H1 (cell line): ENCODE data around the gene TDRD3. TPM values are rescaled to one million over a fixed set of nuclear protein-coding genes. Genes with fewer than 3 reads are reported as not detected.

Experiments used
- CTCF ChIA-PET: fragments of 300-600 bp; sonication (Branson Sonifier 250); formaldehyde crosslinking; loops from one replicate; lab custom pipeline; 2021; ENCODE audit not compliant: partially characterized antibody; lab: Charles Lee
- POLR2A ChIA-PET: fragments of 300-600 bp; sonication (Branson Sonifier 250); formaldehyde crosslinking; loops from one replicate; lab custom pipeline; 2021; ENCODE audit warnings: inconsistent platforms; ENCODE audit not compliant: partially characterized antibody; lab: Charles Lee
- DNase-seq, 2 experiments: peaks; one replicate each; pipeline versions ENCODE4 v3.0.0 to v3.0.0-alpha.2; 2010 to 2022; ENCODE audit warnings: low spot score in 2 of 2, low read depth in 1 of 2, mixed read lengths in 1 of 2
- FAIRE-seq: peaks from 2 replicates; lab custom pipeline; 2011; peaks lifted over from hg19 to GRCh38; lab: Jason Lieb, UNC
- H2AFZ ChIP-seq: 2 replicates; pipeline ENCODE4 v1.8.1; 2012; ENCODE audit warnings: low read length, inconsistent platforms
- H2AK5ac ChIP-seq: 2 replicates; pipeline ENCODE4 v1.6.1; 2013; ENCODE audit warnings: low read depth, low read length
- H2BK120ac ChIP-seq: replicated peaks from 2 replicates; pipeline ENCODE3; 2013; ENCODE audit warnings: low read depth, low read length, inconsistent platforms
- H2BK12ac ChIP-seq: 2 replicates; pipeline ENCODE4 v1.6.1; 2013; ENCODE audit warnings: low read depth, low read length
- H2BK15ac ChIP-seq: 2 replicates; pipeline ENCODE4 v1.6.1; 2013; ENCODE audit warnings: low read length
- H2BK20ac ChIP-seq: 2 replicates; pipeline ENCODE4 v1.6.1; 2013; ENCODE audit warnings: low read length
- H2BK5ac ChIP-seq: 2 replicates; pipeline ENCODE4 v1.6.1; 2013; ENCODE audit warnings: low read depth, low read length
- H3K14ac ChIP-seq: 2 replicates; pipeline ENCODE4 v1.6.1; 2013; ENCODE audit warnings: inconsistent platforms; ENCODE audit not compliant: insufficient read length
- H3K18ac ChIP-seq: 2 replicates; pipeline ENCODE4 v1.6.1; 2013; ENCODE audit warnings: low read length; ENCODE audit errors: extremely low read depth
- H3K23ac ChIP-seq: 2 replicates; pipeline ENCODE4 v1.6.1; 2013; ENCODE audit warnings: inconsistent platforms; ENCODE audit not compliant: insufficient read length
- H3K23me2 ChIP-seq: 2 replicates; pipeline ENCODE4 v1.6.1; 2013; ENCODE audit warnings: low read depth, low read length
- H3K27ac ChIP-seq: 2 replicates; pipeline ENCODE4 v1.6.1; 2011; ENCODE audit warnings: low read depth, low read length, inconsistent platforms
- H3K27me3 ChIP-seq, 4 experiments: replicated peaks in 1 of 4; 1 replicate in 1 of 4; 2 replicates in 3 of 4; pipeline versions ENCODE4 v1.6.1 to v1.8.1; 2011 to 2013; ENCODE audit warnings: low read length in 3 of 4, mild to moderate bottlenecking in 3 of 4, inconsistent platforms in 2 of 4, mixed read lengths in 2 of 4, moderate library complexity in 1 of 4; ENCODE audit not compliant: control insufficient read depth in 3 of 4, insufficient read depth in 3 of 4; ENCODE audit errors: extremely low read depth in 1 of 4
- H3K36me3 ChIP-seq, 4 experiments: 2 replicates each; pipeline versions ENCODE4 v1.6.1 to v1.8.1; 2011 to 2013; ENCODE audit warnings: mild to moderate bottlenecking in 4 of 4, low read length in 3 of 4, moderate library complexity in 2 of 4, control low read depth in 1 of 4, inconsistent platforms in 1 of 4; ENCODE audit not compliant: insufficient read depth in 4 of 4, control insufficient read depth in 2 of 4
- H3K4ac ChIP-seq: replicated peaks from 2 replicates; pipeline ENCODE3; 2013; ENCODE audit warnings: low read length, low read depth, mixed read lengths, inconsistent platforms; ENCODE audit not compliant: insufficient read length
- H3K4me1 ChIP-seq, 4 experiments: replicated peaks in 1 of 4; 1 replicate in 1 of 4; 2 replicates in 3 of 4; pipeline versions ENCODE4 v1.6.1 to v1.8.1; 2011 to 2013; ENCODE audit warnings: low read length in 3 of 4, inconsistent platforms in 2 of 4, mixed read lengths in 1 of 4; ENCODE audit not compliant: insufficient read depth in 4 of 4, control insufficient read depth in 3 of 4
- H3K4me2 ChIP-seq, 2 experiments: 2 replicates each; pipeline versions ENCODE4 v1.6.1 to v1.8.1; 2011 to 2013; ENCODE audit warnings: low read depth in 2 of 2, low read length in 2 of 2, control low read depth in 1 of 2, inconsistent platforms in 1 of 2, mild to moderate bottlenecking in 1 of 2; ENCODE audit not compliant: insufficient read depth in 1 of 2
- H3K4me3 ChIP-seq, 4 experiments: fragments of 200-600, 300-600 bp in 1 of 4; sonication (generic), shearing (Covaris generic), sonication (Bioruptor Twin) in 1 of 4; 2 replicates each; pipeline versions ENCODE4 v1.5.1 to v1.8.1; 2011 to 2016; ENCODE audit warnings: low read length in 4 of 4, low read depth in 3 of 4, control low read depth in 2 of 4, inconsistent platforms in 2 of 4, mild to moderate bottlenecking in 2 of 4, mixed read lengths in 1 of 4, moderate library complexity in 1 of 4; ENCODE audit not compliant: insufficient read depth in 2 of 4; ENCODE audit errors: extremely low read depth in 1 of 4
- H3K56ac ChIP-seq: replicated peaks from 2 replicates; pipeline ENCODE3; 2013; ENCODE audit warnings: low read depth, mild to moderate bottlenecking, mixed read lengths, low read length, inconsistent platforms; ENCODE audit not compliant: insufficient read length
- H3K79me1 ChIP-seq: 2 replicates; pipeline ENCODE4 v1.6.1; 2013; ENCODE audit warnings: low read depth, low read length, control low read depth
- H3K79me2 ChIP-seq, 2 experiments: 2 replicates each; pipeline versions ENCODE4 v1.6.1 to v1.8.1; 2012 to 2013; ENCODE audit warnings: low read length in 2 of 2, mild to moderate bottlenecking in 2 of 2, inconsistent platforms in 1 of 2; ENCODE audit not compliant: insufficient read depth in 2 of 2, control insufficient read depth in 1 of 2
- H3K9ac ChIP-seq, 4 experiments: replicated peaks in 1 of 4; 1 replicate in 1 of 4; 2 replicates in 3 of 4; pipeline versions ENCODE4 v1.6.1 to v1.8.1; 2011 to 2013; ENCODE audit warnings: low read depth in 3 of 4, low read length in 3 of 4, control low read depth in 2 of 4, mild to moderate bottlenecking in 2 of 4, moderate library complexity in 2 of 4, inconsistent platforms in 1 of 4; ENCODE audit errors: extremely low read depth in 1 of 4
- H3K9me3 ChIP-seq, 2 experiments: 2 replicates each; pipeline versions ENCODE4 v1.6.1 to v1.8.1; 2012 to 2013; ENCODE audit warnings: mild to moderate bottlenecking in 2 of 2, moderate library complexity in 2 of 2, control low read depth in 1 of 2, inconsistent platforms in 1 of 2, low read depth in 1 of 2, low read length in 1 of 2, mixed read lengths in 1 of 2; ENCODE audit not compliant: insufficient read depth in 2 of 2
- H4K20me1 ChIP-seq, 2 experiments: replicated peaks in 1 of 2; 2 replicates each; pipeline versions ENCODE3 to v1.8.1; 2011 to 2013; ENCODE audit warnings: inconsistent platforms in 2 of 2, low read length in 2 of 2, mild to moderate bottlenecking in 1 of 2; ENCODE audit not compliant: insufficient read depth in 2 of 2, control insufficient read depth in 1 of 2
- H4K5ac ChIP-seq: 2 replicates; pipeline ENCODE4 v1.6.1; 2013; ENCODE audit warnings: low read length, low read depth, mixed read lengths, inconsistent platforms; ENCODE audit not compliant: insufficient read length
- H4K8ac ChIP-seq: 2 replicates; pipeline ENCODE4 v1.8.0; 2013; ENCODE audit warnings: mild to moderate bottlenecking, moderate library complexity, low read length, inconsistent platforms; ENCODE audit not compliant: insufficient read depth; ENCODE audit errors: extremely low read depth
- H4K91ac ChIP-seq: replicated peaks from 2 replicates; pipeline ENCODE3; 2013; ENCODE audit warnings: low read length, mixed read lengths, inconsistent platforms; ENCODE audit not compliant: insufficient read length
- NRF1 ChIP-seq: IDR thresholded peaks from 2 replicates; pipeline ENCODE4 v1.6.1; 2011; ENCODE audit warnings: mild to moderate bottlenecking, low read depth, low read length, improper control_type of control experiment
- SIRT6 ChIP-seq: IDR thresholded peaks from one replicate; pipeline ENCODE4 v1.7.1; 2012; ENCODE audit warnings: low read length, inconsistent platforms
- SP4 ChIP-seq: IDR thresholded peaks from 2 replicates; pipeline ENCODE4 v1.6.1; 2012; ENCODE audit warnings: low read length, inconsistent platforms
- WGBS, 2 experiments: shearing (Covaris generic) in 1 of 2; methylation state at CpG; one replicate each; pipeline versions ENCODE4 v1.1.6 to v1.1.7; 2013 to 2015; ENCODE audit warnings: low lambda C conversion rate in 2 of 2, mixed read lengths in 2 of 2, inconsistent platforms in 1 of 2, low coverage in 1 of 2, missing lambda C conversion rate in 1 of 2; ENCODE audit not compliant: insufficient replicate concordance in 2 of 2, insufficient coverage in 1 of 2, insufficient read length in 1 of 2; ENCODE audit errors: extremely low coverage in 1 of 2, missing lambda C conversion rate in 1 of 2; 5-methylcytosine and 5-hydroxymethylcytosine counted together
- polyA plus RNA-seq, 7 experiments: library from polyadenylated mRNA; depleted of rRNA in 3 of 7; stranded (reverse) in 5 of 7; unstranded in 2 of 7; fragments of >200 nt in 5 of 7; fragments of 200-250 nt in 2 of 7; gene quantifications; 1 replicate in 5 of 7; 2 replicates in 1 of 7; 4 replicates in 1 of 7; pipeline versions ENCODE4 v1.2.1 to v1.2.3, GENCODE V29; 2011 to 2013; ENCODE audit warnings: missing spikeins in 2 of 7, mixed read lengths in 2 of 7
- total RNA-seq: library from RNA; stranded (reverse); fragmentation: NEBNext Ultra II Directional; extraction: Animal tissue kit (Norgen Biotek cat#: 25700); gene quantifications from 2 replicates; pipeline ENCODE4 v1.2.1, GENCODE V29; 2021

TDRD3 gene
- total and polyA plus RNA-seq, 2 of the 8 experiments (the other 6 are each of a cell fraction or from before 2014, with no cell fraction given) = 2.5 to 14.7 TPM

GRCh38 chr13:60574735-60575134 lies 177.7 kb downstream of the TDRD3 start:
- no peak overlapping the region for H3K14ac ChIP-seq
- CTCF ChIA-PET = interaction anchor here (0.8 to 1.0 kb wide), 3 partner anchors 10 to 12 kb away, joined by 3 read pairs; no protein-coding TSS in a partner anchor
- no peak overlapping the region for H3K23ac ChIP-seq
- POLR2A ChIA-PET = interaction anchor here (2.9 kb wide), 1 partner anchor 10 kb away, joined by 14 read pairs; no protein-coding TSS in a partner anchor
- H3K4ac ChIP-seq = peak overlapping the region; percentile 15
- H2BK20ac ChIP-seq = peak overlapping the region; percentile 64; the same call in 1 of the 2 replicates
- no peaks in the 10 kb centered on the region for H3K23me2 ChIP-seq
- H3K9ac ChIP-seq = no peak overlapping the region
- H2AFZ ChIP-seq = no peak overlapping the region
- H4K8ac ChIP-seq = no peak overlapping the region
- DNase-seq (no peak), FAIRE-seq (no peak)
- H2BK120ac ChIP-seq = peak overlapping the region; percentile 19
- no peaks in the 10 kb centered on the region for H3K27me3 ChIP-seq
- H3K18ac ChIP-seq = no peak overlapping the region
- peak overlapping the region; percentile 84; the same call in 1 of the 2 replicates for H2BK15ac ChIP-seq
- H3K4me3 ChIP-seq = no peak overlapping the region
- H3K56ac ChIP-seq = no peak overlapping the region
- peak overlapping the region; percentile 63; the same call in 1 of the 2 replicates for H2BK12ac ChIP-seq
- no peaks in the 10 kb centered on the region for H3K79me2 ChIP-seq
- H4K20me1 ChIP-seq = no peaks in the 10 kb centered on the region
- H3K36me3 ChIP-seq = no peaks in the 10 kb centered on the region; a peak in 1 of 8 replicates
- H4K91ac ChIP-seq = peak overlapping the region; percentile 54
- no peak overlapping the region for H3K4me2 ChIP-seq
- no peak overlapping the region for H2AK5ac ChIP-seq
- peak overlapping the region; percentile 66; the same call in 1 of the 2 replicates for H2BK5ac ChIP-seq
- no peaks in the 10 kb centered on the region for H3K79me1 ChIP-seq
- peaks cover 7 to 19% (median 11%) of the 10 kb centered on the region in 4 experiments; a peak in 6 of 7 replicates for H3K4me1 ChIP-seq
- no peaks in the 10 kb centered on the region for H3K9me3 ChIP-seq
- no peak overlapping the region for H4K5ac ChIP-seq
- H3K27ac ChIP-seq = no peak overlapping the region
- TF ChIP-seq NRF1 = no peak
- TF ChIP-seq SIRT6 = no peak
- no peak for TF ChIP-seq SP4
- 85% methylated on average over 5 of the region's 5 CpGs; no CpG with 5 or more reads in 1 of the 2 experiments for WGBS, 2 experiments
